Measurements from ENCODE around the gene ALG5.

ALG5 gene

DNA sequence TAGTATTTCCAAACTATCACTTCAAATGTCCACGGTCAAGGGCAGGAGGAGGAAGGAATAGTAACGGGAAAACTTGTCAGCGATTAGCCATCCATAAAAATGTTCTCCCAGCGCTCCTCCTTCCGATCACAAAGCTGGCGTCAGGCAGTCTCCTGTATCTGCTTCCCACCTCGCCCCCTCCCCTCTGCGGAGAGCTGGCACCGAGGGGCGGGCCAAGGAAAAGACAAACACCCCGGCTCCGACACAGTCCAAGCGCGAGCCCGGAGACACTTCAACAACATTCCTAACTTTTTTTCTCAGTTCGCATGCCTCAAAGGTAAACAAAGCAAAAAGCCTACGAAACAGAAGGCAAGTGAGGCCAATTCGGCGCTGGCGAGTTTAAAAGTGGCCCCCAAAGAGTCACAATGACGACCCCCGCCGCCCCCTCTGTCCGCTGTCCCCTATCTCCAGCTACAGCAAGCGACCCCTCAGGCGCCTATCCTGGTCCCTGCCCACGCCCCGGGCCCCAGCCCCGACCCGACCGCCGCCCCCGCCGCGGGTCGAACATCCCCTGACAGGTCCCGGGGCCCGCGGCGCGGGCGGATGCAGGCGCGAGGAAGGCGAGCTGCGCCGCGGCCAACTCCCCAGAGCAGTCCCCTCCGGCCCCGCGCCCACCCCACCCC, 79.8 kb downstream of the ALG5 start:
- peak overlapping the region; percentile 67 for H3K4me3 ChIP-seq (ENCODE audit: low read depth, low read length)
- DNase-seq (ENCODE audit: low read depth), result no peak

DNA sequence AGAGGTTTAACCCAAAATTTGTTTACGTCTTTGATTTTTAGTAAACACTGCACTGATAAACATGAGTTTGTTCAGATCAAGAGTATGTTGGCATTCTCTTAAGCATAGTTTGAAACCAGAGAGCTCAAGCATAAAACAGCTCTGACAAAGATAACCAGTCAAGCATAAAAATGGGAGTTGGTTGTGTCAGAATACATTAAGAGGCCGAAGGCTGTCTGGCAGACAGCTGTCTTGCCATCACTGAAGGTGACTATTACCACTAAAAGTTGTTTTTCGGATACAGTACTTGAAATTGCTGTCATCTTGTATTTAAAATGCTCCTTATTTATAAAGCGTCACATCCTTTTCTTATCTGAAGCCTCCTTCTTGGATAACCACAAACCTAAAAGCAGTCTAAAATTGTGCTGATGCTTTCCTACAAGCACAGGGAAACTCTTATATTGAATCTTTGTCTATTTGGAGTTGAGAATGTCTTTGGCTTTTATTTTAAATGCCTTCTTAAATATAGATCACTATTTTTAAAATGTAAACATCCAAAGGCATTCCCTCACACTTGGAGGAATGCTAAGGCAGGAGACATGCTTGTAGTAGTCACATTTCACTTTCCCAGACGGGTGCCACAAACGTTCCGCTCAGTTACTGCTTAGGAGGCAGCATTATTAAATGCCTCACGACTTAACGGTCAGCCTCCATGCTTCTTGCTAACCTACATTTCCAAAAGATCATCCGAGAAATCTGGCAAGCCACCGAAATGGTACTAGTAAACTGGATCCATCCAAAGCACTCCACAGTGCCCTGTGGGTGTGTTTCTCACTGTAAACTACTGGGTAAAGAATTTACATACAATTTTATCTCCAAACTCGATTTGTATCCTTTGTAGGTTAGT, 80.7 kb downstream of the ALG5 start:
- no peak for DNase-seq (ENCODE audit: low read depth)
- H3K4me3 ChIP-seq (ENCODE audit: low read depth, low read length), result peak overlapping the region; percentile 67

DNA sequence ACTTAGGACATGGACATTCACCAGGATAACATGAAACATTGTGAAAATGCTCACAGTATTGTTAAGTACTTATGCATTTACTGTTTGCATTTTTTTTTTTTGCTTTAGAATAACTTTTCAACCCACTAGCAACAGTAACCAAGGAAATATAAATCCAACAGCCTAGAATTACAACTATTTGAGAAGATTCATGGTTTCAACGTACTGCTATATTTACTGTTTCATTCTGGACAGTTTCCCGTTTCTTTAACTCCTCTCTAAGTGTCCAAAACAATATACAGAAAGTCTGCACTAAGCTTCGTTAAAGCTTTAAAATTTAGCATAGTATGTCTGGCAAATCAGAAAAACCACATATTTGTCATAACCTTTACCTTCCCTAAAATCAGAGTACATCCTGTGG, 81.8 kb downstream of the ALG5 start:
- H3K4me3 ChIP-seq (ENCODE audit: low read depth, low read length), result no peak overlapping the region
- DNase-seq (ENCODE audit: low read depth), result no peak

DNA sequence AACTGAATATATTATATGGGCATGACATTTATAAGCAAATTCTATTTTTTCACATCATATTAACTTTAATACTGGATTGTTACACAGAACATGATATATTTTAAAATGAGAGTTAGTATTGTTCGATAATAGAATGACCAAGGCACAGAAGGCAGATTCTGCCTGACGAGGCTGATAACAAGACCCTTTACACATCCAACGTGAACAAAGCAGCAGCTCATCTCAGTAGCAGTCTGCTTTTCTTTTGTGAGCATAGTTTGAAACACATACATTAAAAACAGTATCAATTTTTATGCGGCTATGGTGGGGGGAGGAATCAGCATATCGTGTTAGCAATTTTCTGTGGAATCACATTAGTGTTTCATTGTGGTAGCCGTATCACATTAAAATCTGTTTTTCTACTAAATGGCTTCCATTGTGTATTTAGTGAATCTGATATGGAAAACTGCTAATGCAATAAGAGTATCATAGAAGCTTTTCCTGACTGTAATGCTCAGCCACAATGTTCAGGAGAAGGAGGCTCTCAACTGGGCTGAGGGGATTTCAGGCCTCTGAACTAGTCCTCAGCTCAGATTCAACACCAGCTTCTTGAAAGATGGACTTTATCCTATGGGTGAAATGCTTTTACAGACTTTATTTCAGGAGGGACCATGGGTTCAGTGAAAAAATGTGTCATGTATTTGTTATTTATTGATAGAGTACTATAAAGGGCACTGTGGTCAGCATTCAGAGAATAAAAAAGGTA, 83.1 kb downstream of the ALG5 start:
- DNase-seq (ENCODE audit: low read depth), result no peak
- H3K4me3 ChIP-seq (ENCODE audit: low read depth, low read length), result no peak overlapping the region

DNA sequence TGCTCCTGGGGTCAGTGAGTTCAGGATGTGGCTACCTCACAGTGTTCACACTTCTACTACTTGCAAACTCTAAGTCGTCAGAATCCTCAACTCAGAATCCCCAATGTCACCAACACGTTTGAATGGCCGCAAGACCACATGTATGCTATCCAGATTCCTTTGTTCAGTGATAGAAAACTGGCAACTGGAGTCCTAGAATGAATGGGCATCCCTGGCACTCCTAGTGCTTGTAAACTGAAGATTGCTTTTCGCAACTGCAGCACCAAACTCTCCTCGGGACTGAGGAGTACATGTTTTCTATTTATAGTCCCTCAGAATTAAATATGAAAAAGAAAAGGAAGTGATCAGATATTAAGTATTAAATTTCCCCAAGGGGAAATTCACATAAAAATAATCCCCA, 84.0 kb downstream of the ALG5 start:
- DNase-seq (ENCODE audit: low read depth), result no peak
- no peak overlapping the region for H3K4me3 ChIP-seq (ENCODE audit: low read depth, low read length)

DNA sequence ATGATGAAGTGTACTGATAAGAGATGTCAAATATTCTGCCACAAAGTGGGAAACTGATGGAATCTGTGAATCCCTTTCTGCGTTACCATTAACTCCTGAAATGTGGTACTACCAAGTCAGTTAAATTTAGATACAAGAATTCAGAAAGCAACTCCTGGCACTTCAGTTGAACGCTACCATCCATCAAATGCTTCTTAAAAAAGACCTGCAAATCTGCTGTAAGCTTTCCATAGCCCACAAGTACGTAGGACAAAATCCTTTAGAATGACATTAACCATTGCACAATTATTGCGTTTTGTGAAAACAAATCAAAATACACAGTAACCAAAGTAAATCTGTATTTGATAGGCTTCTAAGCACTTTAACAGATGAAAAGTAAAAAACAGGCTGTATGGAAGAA, 84.5 kb downstream of the ALG5 start:
- H3K4me3 ChIP-seq (ENCODE audit: low read depth, low read length), result no peak overlapping the region
- DNase-seq (ENCODE audit: low read depth), result no peak

DNA sequence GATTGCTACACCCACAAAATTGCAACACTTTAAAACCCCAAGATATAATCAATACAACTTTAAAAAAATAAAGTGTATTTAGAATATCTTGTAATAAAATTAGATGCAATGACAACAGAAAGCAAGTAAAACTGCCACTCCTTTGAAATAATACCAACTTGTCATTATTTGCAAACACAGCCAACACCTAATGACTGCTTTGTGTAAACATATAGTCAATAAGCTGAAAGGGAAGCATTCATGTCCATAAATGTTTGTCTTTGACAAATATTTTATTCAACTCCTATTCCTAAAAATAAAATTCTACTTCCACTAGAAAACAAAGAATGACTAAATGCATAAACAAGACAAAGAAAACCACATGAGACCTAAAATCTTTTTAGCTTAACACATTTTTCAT, 85.7 kb downstream of the ALG5 start:
- DNase-seq (ENCODE audit: low read depth), result no peak
- H3K4me3 ChIP-seq (ENCODE audit: low read depth, low read length), result no peak overlapping the region

DNA sequence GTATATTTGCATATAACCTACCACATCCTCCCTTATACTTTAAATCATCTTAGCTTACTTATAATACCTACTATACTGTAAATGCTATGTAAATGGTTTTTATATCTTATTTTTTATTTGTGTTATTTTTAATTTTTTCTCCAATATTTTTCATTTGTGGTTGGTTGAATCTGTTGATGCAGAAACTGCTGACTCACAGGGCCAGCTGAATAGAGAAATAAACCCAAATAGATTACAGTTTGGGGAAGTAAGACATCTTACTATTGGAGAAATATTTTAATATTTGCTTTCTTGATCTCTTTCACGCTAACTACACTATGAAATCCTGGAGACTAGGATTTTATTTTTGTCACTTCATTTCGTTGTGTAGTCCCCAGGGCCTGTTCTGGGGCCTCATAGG, 86.2 kb downstream of the ALG5 start:
- DNase-seq (ENCODE audit: low read depth), result no peak
- no peak overlapping the region for H3K4me3 ChIP-seq (ENCODE audit: low read depth, low read length)

DNA sequence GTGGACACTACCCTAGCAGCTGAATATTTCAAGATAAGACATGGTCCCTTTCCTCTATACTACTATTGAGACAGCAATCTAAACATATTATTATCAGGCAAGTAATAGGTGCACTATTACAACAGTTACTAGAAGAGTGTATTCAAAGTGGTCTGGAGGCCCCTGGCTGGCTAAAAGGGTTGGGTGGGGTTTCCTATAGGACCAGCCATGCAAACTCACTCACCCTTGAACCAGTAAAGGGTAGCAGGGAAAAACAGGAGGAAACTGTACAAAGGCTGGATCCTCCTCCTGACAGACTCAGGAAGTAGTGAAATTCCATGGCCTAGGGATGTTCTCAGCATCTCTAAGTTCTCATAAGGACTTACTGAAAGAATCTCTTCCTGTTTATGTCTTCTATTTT, 86.8 kb downstream of the ALG5 start:
- no peak overlapping the region for H3K4me3 ChIP-seq (ENCODE audit: low read depth, low read length)
- DNase-seq (ENCODE audit: low read depth), result no peak

DNA sequence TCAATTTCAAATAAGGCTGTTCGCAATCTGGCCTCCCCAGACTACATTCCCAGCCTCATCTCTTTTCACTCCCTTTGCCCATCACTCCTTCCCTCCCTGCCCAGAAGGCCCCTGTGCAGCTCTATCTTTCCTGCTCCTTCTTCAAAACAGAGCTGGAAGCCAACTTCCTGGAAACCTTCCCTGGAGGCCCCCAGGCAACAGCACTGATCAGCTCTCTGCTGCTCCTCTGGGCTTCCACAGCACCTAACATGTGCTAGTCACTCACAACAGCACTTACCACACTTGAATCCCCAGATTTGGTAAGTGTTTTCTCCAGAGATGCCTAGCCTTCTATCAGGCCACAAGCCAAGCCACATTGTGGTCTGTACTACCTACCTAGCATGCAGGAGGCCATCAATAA, 88.6 kb downstream of the ALG5 start:
- no peak for DNase-seq (ENCODE audit: low read depth)
- no peak overlapping the region for H3K4me3 ChIP-seq (ENCODE audit: low read depth, low read length)

DNA sequence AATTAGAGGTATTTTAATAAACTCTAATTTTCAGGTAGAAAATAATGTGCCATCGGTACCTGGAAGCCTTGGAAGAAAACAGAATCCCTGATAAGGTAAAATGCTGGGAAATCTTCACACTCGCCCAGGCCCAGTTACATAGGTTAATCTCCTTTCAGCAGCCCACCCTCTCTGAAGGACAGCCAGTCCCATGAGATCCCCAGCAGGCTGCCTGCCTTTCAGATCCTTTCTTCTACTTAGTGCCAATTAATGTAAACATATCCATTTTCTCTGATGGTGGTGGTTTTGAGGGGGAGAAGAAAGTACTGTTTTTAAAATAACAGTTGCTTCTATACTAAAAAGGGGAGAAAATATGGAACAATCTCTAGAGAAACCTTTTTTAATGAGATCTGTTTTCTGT, 91.3 kb downstream of the ALG5 start:
- H3K4me3 ChIP-seq (ENCODE audit: low read depth, low read length), result no peak overlapping the region
- DNase-seq (ENCODE audit: low read depth), result no peak

DNA sequence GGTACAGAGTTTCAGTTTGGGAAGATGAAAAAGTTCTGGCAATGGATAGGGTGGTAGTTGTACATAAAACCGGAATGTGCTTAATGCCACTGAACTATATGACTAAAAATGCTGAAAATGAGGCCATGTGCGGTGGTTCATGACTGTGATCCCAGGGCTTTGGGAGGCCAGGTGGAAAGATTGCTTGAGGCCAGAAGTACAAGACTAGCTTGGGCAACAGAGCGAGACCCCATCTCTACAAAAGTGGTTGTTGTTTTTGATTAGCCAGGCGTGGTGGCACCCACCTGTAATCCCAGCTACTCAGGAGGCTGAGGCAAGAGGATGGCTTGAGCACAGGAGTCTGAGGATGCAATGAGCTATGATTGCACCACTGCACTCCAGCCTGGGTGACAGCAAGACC, 91.9 kb downstream of the ALG5 start:
- no peak for DNase-seq (ENCODE audit: low read depth)

DNA sequence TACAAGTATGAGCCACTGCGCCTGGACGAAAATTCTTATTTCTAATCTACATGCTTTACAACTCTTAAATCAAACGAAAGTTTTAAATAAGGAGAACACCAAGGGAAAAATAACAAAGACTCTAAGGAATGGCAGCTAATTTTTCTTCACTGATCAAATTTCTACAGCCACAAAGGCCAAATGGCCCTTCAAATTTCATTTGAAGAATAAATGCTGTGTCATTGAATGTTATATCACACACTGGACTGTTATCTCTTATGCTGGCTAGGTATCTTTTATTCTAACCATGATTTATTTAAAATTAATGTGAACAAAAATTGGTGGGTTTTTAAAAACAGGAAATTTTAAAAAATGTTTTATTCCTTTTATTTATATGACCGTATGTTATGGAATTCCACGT, 93.2 kb downstream of the ALG5 start:
- H3K4me3 ChIP-seq (ENCODE audit: low read depth, low read length), result no peak overlapping the region
- no peak for DNase-seq (ENCODE audit: low read depth)

More for the DNA sequence above, 91.9 kb downstream of the ALG5 start:
- H3K4me3 ChIP-seq (ENCODE audit: low read depth, low read length), result no peak overlapping the region

DNA sequence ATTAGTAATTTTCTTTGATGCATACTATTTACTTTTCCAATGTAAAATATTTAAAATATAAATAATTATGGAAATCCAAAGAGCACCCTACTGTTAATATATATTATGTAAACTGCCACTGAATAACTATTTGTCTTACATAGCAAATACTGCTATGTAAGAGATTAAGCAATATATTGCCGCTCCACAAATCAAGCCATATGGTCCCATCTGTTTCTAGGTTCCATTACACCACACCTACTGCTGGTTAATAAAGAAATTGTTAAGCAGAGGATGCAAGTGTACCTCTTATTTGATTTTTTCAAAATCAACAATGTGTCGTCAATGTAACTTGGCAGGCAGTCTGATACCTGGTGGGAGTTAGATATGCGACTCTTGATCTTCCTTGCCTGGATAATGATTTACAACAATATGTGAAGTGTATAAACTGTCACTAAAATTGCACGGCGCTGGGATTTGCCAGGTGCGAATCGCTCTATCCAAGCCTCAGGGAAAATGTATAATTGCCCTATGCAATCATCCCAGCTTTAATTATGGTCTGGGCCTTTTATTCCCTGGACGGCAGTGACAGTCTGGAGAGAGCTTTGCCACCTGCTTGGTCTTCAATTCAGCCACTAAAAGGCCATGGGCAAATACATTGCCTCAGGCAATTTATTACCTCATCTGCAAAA, 95.1 kb downstream of the ALG5 start:
- DNase-seq (ENCODE audit: low read depth), result no peak

More for the DNA sequence above, 95.1 kb downstream of the ALG5 start:
- H3K4me3 ChIP-seq (ENCODE audit: low read depth, low read length), result no peak overlapping the region
